ENCODE data around the gene PRKD2.

DNA sequence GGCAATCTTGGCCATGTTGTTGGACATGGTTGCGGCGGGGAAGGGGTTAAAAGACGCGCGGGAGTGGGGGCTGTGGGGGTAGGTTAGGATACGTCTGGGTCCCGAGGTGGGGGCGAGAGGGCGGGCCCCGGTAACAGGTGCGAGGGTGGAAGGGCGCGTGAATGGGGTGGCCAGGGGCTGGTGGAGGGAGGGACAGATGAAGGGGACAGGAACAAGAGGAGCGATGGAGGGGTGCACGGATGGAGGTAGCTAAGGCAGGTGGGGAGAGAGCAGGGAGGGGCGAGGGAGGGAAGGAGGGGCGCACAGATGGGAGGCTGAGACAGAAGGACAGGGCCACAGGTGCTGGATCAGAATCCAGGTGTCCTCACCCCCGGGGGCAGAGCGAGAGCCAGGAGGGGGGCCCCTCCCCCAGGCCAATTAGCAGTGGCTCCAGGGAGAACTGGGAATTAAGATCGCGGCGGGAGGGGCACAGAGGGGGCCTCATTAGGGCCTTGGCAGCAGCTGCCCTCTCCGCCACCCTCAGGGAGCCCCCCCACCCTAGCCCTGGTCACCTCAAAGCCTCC, 82.2 kb downstream of the PRKD2 start:
- no peak for TF ChIP-seq CTCF (conservative IDR thresholded peaks at IDR 0.05)
- TF ChIP-seq EZH2 (IDR thresholded peaks at IDR 0.05; ENCODE audit: low read depth): no peak
